NB4 (cell line): Measurements from ENCODE around the gene CHMP3.

Experiments
- CTCF ChIP-seq: IDR thresholded peaks from one replicate; pipeline ENCODE4 v1.5.1; 2012; ENCODE audit warnings: low read depth, low read length
- POLR2A ChIP-seq: IDR thresholded peaks from 2 replicates; pipeline ENCODE4 v1.6.1; 2011; ENCODE audit warnings: mild to moderate bottlenecking; ENCODE audit not compliant: insufficient read length; ENCODE audit errors: extremely low read depth

GRCh38 chr2:86518481-86518880 lies 44.8 kb downstream of the CHMP3 start:
- TF ChIP-seq CTCF, result peak; percentile 50
- TF ChIP-seq POLR2A, result no peak
